Astrocyte of the spinal cord (primary cell): Measurements from ENCODE around the gene SLC5A11.

ENCODE experiments used
- DNase-seq: peaks from one replicate; pipeline ENCODE4 v3.0.0; 2011; ENCODE audit warnings: low read depth, low spot score
- H3K4me3 ChIP-seq: 2 replicates; pipeline ENCODE4 v1.5.1; 2011; ENCODE audit warnings: low read depth, mild to moderate bottlenecking, low read length, moderate library complexity
- in situ Hi-C: cut with HindIII; loops from 2 replicates; pipeline ENCODE4 v1.10.0; 2017; ENCODE audit warnings: low sequenced_read_pairs
- TF ChIP-seq, protein P1 (sequence below): IDR thresholded peaks from 2 replicates; pipeline ENCODE4 v1.5.1; 2012; ENCODE audit warnings: low read depth, mild to moderate bottlenecking, low read length, inconsistent platforms

The SLC5A11 gene, protein sequence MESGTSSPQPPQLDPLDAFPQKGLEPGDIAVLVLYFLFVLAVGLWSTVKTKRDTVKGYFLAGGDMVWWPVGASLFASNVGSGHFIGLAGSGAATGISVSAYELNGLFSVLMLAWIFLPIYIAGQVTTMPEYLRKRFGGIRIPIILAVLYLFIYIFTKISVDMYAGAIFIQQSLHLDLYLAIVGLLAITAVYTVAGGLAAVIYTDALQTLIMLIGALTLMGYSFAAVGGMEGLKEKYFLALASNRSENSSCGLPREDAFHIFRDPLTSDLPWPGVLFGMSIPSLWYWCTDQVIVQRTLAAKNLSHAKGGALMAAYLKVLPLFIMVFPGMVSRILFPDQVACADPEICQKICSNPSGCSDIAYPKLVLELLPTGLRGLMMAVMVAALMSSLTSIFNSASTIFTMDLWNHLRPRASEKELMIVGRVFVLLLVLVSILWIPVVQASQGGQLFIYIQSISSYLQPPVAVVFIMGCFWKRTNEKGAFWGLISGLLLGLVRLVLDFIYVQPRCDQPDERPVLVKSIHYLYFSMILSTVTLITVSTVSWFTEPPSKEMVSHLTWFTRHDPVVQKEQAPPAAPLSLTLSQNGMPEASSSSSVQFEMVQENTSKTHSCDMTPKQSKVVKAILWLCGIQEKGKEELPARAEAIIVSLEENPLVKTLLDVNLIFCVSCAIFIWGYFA

DNA sequence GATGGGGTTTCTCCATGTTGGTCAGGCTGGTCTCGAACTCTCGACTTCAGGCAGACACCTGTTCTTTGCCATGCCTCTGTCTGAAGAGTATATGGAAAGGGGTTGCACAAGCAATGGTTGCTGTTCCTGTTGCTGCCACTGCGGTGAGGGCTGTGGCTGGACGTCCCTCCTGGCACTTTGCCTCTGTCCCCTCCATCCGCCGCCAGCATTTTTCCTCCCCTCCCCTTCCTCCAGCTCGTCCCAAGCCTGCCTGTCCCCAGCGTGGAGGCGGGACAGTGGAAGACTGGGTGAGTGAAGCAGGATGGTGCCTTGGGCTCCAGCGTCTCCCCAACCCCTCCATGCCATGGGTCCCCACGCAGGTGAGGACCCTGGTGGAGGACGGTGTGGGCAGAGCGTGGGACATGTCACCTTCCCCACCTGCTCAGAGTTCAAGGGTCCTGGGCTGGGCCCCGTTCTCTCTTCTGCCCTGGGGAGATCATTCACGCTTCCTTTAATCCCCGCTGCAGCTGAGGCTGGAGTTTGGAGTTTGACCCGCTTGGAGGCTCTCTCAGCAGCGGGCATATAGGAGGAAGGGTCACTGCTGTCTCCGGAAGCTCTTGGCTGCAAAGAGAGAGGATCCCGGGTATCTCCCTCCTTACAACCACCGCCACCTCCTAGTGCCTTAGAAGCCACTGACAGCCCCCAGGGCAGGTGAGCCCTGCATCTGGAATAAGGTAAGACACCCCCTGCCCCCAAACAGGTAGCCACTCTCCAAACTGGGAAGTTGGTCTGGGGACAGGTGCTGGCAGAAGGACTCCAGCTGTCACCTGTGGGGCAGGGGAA is at the start of gene SLC5A11:
TSS of gene SLC5A11 (plus strand) at position 238 of the 822 bp plus-strand sequence. CDS start 12,681 bp downstream, outside the sequence.
- TF ChIP-seq, protein P1, sequence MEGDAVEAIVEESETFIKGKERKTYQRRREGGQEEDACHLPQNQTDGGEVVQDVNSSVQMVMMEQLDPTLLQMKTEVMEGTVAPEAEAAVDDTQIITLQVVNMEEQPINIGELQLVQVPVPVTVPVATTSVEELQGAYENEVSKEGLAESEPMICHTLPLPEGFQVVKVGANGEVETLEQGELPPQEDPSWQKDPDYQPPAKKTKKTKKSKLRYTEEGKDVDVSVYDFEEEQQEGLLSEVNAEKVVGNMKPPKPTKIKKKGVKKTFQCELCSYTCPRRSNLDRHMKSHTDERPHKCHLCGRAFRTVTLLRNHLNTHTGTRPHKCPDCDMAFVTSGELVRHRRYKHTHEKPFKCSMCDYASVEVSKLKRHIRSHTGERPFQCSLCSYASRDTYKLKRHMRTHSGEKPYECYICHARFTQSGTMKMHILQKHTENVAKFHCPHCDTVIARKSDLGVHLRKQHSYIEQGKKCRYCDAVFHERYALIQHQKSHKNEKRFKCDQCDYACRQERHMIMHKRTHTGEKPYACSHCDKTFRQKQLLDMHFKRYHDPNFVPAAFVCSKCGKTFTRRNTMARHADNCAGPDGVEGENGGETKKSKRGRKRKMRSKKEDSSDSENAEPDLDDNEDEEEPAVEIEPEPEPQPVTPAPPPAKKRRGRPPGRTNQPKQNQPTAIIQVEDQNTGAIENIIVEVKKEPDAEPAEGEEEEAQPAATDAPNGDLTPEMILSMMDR, result no peak
- no peak within 1 kb of the TSS for H3K4me3 ChIP-seq
- in situ Hi-C loops, result no loop called here
- DNase-seq, result no peak

DNA sequence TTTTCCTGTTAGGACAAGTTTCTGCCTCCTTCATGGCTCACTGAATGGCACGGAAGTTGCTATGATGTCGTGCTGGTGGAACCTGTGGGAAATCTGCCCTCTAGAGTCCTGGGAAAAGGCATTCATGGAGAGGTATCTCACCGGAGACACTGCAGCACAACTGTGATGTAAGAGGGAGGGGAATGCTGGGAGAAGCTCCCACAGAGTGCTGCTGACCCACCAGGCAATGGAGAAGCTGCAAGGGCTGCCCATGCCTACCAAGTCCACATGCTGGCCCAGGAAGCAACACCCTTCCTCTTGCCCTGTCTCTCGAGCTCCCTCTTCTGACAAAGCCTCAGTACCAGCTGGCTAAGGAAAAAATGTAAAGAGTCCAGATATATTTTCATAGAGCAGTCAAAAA is 45.2 kb upstream of the SLC5A11 start:
- H3K4me3 ChIP-seq, result no peak overlapping the region
- TF ChIP-seq, protein P1, result peak; percentile 26
- peak; percentile 30 for DNase-seq
- in situ Hi-C loops, result no loop called here

DNA sequence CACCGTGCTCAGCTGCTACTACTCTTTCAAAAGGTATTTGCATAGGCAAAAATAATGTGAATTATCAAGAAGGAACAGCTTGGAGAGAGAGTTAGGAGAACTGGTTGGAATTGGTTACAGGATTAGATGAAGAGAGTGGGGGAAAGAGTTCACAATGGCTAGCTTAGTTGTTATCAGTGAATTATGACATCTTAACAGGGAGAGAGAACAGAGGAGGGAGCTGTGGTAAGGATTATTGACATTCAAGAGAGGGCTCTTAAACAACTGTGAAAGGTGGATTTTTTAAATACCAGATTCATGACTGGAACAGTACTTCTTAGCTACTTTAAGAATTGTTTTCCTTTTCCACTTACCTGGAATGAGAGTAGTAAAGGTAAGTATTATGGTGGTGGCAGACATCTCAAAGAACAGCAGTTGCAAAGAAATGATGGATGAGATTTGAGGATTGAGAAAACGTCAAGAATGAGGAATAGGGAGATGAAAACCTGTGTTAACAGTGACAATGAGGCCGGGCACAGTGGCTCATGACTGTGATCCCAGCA is 43.9 kb upstream of the SLC5A11 start:
- DNase-seq, result no peak
- no peak overlapping the region for H3K4me3 ChIP-seq
- in situ Hi-C loops, result no loop called here
- TF ChIP-seq, protein P1, result no peak

DNA sequence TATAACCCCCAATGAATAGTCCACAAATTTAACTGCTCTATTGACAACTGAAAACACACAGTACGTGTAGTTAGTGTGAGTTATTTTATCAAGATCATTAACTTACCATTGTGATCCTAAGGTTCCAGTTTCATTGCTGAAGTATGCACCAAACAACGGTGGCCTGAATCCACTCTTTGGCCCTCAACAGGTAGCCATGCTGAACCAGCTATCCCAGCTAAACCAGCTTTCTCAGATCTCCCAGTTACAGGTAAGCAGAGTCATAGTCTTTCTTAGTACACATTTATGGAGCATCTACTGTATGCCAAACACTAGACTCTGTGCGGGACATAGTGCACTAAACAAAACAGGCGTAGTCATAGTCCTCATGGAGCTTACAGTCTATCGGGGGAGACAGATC is 40.3 kb upstream of the SLC5A11 start:
- H3K4me3 ChIP-seq, result no peak overlapping the region
- no peak for DNase-seq
- TF ChIP-seq, protein P1, result no peak
- in situ Hi-C loops, result no loop called here

DNA sequence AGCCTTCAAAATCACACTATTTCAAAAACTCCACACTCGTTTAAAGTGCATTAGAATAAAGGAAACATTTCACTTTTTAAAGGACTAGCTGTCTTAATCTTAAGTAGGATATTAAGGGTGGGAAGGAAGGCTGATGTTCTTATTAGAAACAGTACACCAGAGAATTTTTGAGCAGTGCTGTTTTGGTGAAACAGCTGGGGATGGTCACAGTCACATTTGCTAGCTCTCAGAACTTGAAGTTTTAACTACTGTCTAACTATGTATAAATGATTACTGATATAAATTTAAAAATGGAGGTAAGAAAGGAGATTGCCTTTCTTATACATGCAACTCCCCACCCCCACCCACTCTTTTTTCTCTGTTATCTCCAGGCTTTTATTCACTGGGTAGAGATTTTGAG is 38.5 kb upstream of the SLC5A11 start:
- TF ChIP-seq, protein P1, result no peak
- in situ Hi-C loops, result no loop called here
- DNase-seq, result no peak
- no peak overlapping the region for H3K4me3 ChIP-seq
